ENCODE results near the gene LRRC4. TPM values are rescaled to one million over a fixed set of nuclear protein-coding genes. Genes with fewer than 3 reads are reported as not detected.

LRRC4 gene
- total RNA-seq, 2 experiments from 2014 or later, result 1.1 to 1.6 TPM

DNA sequence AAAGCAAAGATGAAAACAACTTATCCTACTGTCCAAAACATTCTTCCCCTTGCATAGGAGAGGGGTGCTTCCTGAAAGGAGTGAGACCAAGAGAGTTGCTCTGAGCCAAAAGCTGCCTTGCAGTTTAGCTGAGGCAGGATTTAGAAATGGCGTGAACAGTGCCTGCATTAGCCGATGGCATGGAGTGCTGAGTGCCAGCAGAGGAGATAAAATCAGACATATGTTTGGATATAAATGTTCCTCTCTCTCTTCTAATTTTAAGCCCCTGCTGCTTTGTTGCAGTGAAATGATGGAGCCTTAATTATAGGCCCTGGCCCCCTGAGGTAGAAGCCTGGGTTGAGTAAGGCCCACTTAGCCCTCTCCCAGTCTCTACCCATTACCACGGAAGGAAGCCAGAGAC is 7.1 kb downstream of the LRRC4 start:
- Mint-ChIP-seq H3K4me1 (ENCODE audit: low read depth) (peaks cover 26% of the 10 kb centered on the region), H3K36me3 (ENCODE audit: low read depth) (peaks cover 18% of the 10 kb centered on the region), H3K9me3 (no peaks in the 10 kb centered on the region), H3K27me3 (no peaks in the 10 kb centered on the region), H3K4me3 (no peak overlapping the region), H3K27ac (no peak overlapping the region)
- ChIA-PET POLR2A (no interaction called here), CTCF (no interaction called here)
- Histone ChIP-seq H3K27ac (ENCODE audit: low read depth in 1 of 2, low read length in 2 of 2) (no peak overlapping the region), H3K27me3 (ENCODE audit: control insufficient read depth in 1 of 2, insufficient read depth in 2 of 2, low read length in 2 of 2) (no peaks in the 10 kb centered on the region), H3K4me3 (ENCODE audit: low read length) (no peak overlapping the region), H3K9me3 (ENCODE audit: control insufficient read depth in 1 of 2, insufficient read depth in 1 of 2, low read length in 2 of 2) (no peaks in the 10 kb centered on the region), H3K4me1 (ENCODE audit: insufficient read depth, low read length) (no peaks in the 10 kb centered on the region), H3K36me3 (ENCODE audit: insufficient read depth, low read length) (peaks cover 14% of the 10 kb centered on the region)
- TF ChIP-seq, protein P1, sequence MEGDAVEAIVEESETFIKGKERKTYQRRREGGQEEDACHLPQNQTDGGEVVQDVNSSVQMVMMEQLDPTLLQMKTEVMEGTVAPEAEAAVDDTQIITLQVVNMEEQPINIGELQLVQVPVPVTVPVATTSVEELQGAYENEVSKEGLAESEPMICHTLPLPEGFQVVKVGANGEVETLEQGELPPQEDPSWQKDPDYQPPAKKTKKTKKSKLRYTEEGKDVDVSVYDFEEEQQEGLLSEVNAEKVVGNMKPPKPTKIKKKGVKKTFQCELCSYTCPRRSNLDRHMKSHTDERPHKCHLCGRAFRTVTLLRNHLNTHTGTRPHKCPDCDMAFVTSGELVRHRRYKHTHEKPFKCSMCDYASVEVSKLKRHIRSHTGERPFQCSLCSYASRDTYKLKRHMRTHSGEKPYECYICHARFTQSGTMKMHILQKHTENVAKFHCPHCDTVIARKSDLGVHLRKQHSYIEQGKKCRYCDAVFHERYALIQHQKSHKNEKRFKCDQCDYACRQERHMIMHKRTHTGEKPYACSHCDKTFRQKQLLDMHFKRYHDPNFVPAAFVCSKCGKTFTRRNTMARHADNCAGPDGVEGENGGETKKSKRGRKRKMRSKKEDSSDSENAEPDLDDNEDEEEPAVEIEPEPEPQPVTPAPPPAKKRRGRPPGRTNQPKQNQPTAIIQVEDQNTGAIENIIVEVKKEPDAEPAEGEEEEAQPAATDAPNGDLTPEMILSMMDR (IDR thresholded peaks at IDR 0.05), result no peak
- intact Hi-C loops (cut with DNase I, micrococcal nuclease), result no loop called here
- ATAC-seq (ENCODE audit: poor library complexity), result no peak
- no peak for DNase-seq

DNA sequence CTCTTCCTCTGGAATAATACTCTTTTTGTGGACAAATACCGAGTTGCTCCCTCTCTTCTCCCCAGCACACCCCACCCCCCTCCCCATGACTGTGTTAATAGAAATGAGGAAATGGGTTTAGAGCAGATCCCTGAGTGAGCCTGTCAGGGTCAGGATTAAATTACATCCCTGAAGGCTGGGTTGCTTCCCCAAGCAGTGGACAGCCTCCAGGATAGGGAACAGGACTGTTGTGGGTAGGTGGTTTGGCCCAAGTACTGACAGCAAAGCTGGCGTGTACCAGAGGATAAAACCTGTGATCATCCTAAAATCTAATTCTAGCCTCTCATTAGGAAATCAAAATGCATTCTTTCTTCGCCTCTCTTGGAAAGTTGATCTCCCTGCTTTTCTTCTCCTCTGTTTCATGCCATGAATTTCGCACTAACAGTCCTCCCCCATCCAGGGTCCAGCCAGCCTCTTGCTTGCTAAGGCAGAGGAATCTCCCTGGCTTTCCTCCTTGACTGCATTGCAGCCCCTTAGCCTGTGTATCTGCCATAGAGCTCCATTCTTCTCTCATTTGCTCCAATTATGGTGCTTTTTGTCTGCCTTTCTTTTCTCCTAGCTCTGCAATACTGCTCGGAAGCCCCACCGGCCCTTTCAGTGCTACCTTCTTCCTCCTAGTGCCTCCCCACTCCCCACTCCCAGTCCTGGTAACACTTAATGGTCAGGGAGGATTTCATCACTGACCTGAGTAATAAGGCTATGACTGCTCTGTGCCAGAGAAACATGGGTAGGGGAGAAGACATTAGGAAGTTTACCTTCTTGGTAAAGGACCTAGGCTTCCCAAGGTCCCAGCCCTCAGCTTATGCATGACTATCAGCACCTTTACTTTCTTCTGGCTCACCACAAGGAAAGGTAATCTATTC is 8.4 kb downstream of the LRRC4 start:
- no peaks in the 10 kb centered on the region for H3K9me3 Mint-ChIP-seq

DNA sequence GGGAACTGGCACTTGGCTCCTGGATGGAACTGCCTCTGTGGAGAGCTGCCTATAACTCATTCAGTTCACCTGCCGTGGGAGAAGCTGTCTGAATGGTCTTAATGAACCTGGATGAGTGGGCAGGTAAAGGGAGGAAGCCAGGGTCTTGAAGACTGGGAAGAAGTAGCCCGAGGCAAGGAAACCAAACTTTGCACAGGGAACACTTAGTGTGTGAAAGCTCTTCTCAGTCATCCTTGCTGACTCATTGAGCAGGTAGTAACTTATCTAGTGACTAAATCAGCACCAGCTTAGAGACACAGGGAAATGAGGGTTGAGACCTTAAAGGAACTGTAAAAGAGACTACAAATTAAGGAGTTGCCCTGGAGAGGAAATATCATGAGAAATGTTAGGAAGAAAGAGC is 9.9 kb downstream of the LRRC4 start:
- ChIA-PET POLR2A (interaction anchor here (0.6 kb wide), 1 partner anchor 257 kb away, joined by 3 read pairs; no protein-coding TSS in a partner anchor), CTCF (no interaction called here)
- no peak for ATAC-seq (ENCODE audit: poor library complexity)
- TF ChIP-seq, protein P1 (IDR thresholded peaks at IDR 0.05), result no peak
- Histone ChIP-seq H3K4me1 (ENCODE audit: insufficient read depth, low read length) (no peaks in the 10 kb centered on the region), H3K27ac (ENCODE audit: low read depth in 1 of 2, low read length in 2 of 2) (no peak overlapping the region), H3K27me3 (ENCODE audit: control insufficient read depth in 1 of 2, insufficient read depth in 2 of 2, low read length in 2 of 2) (no peaks in the 10 kb centered on the region), H3K36me3 (ENCODE audit: insufficient read depth, low read length) (peaks cover 22% of the 10 kb centered on the region), H3K4me3 (ENCODE audit: low read length) (no peak overlapping the region), H3K9me3 (ENCODE audit: control insufficient read depth in 1 of 2, insufficient read depth in 1 of 2, low read length in 2 of 2) (no peaks in the 10 kb centered on the region)
- Mint-ChIP-seq H3K9me3 (no peaks in the 10 kb centered on the region), H3K27me3 (no peaks in the 10 kb centered on the region), H3K4me1 (ENCODE audit: low read depth) (peaks cover 12% of the 10 kb centered on the region), H3K27ac (no peak overlapping the region), H3K4me3 (no peak overlapping the region), H3K36me3 (ENCODE audit: low read depth) (peaks cover 24% of the 10 kb centered on the region)
- intact Hi-C loops (cut with DNase I, micrococcal nuclease), result no loop called here
- DNase-seq, result no peak

More for the DNA sequence above, 8.4 kb downstream of the LRRC4 start:
- Mint-ChIP-seq H3K27me3 (no peaks in the 10 kb centered on the region), H3K4me1 (ENCODE audit: low read depth) (peaks cover 20% of the 10 kb centered on the region), H3K36me3 (ENCODE audit: low read depth) (peaks cover 19% of the 10 kb centered on the region), H3K4me3 (no peak overlapping the region), H3K27ac (no peak overlapping the region)
- Histone ChIP-seq H3K9me3 (ENCODE audit: control insufficient read depth in 1 of 2, insufficient read depth in 1 of 2, low read length in 2 of 2) (no peaks in the 10 kb centered on the region), H3K27ac (ENCODE audit: low read depth in 1 of 2, low read length in 2 of 2) (no peak overlapping the region), H3K36me3 (ENCODE audit: insufficient read depth, low read length) (peaks cover 14% of the 10 kb centered on the region), H3K27me3 (ENCODE audit: control insufficient read depth in 1 of 2, insufficient read depth in 2 of 2, low read length in 2 of 2) (no peaks in the 10 kb centered on the region), H3K4me3 (ENCODE audit: low read length) (no peak overlapping the region), H3K4me1 (ENCODE audit: insufficient read depth, low read length) (no peaks in the 10 kb centered on the region)
- ChIA-PET CTCF (interaction anchor here (0.6 to 0.7 kb wide), 2 partner anchors 114 to 254 kb away, joined by 3 read pairs; no protein-coding TSS in a partner anchor), POLR2A (interaction anchor here (0.6 kb wide), 1 partner anchor 351 kb away, joined by 4 read pairs; no protein-coding TSS in a partner anchor)
- no peak for DNase-seq
- TF ChIP-seq, protein P1 (IDR thresholded peaks at IDR 0.05), result no peak
- intact Hi-C loops (cut with DNase I, micrococcal nuclease), result no loop called here
- no peak for ATAC-seq (ENCODE audit: poor library complexity)

All from CD4-positive, alpha-beta T cell (primary cell).